Epithelial cell of prostate (primary cell): Measurements from ENCODE around the gene SMOC2.

Experiments
- DNase-seq: peaks from one replicate; pipeline ENCODE4 v3.0.0-alpha.2; 2011; ENCODE audit warnings: low read depth, low spot score
- H3K27ac ChIP-seq: fragments of 450-650 bp; 2 replicates; pipeline ENCODE4 v1.5.1; 2017; ENCODE audit warnings: mild to moderate bottlenecking

The SMOC2 gene

DNA sequence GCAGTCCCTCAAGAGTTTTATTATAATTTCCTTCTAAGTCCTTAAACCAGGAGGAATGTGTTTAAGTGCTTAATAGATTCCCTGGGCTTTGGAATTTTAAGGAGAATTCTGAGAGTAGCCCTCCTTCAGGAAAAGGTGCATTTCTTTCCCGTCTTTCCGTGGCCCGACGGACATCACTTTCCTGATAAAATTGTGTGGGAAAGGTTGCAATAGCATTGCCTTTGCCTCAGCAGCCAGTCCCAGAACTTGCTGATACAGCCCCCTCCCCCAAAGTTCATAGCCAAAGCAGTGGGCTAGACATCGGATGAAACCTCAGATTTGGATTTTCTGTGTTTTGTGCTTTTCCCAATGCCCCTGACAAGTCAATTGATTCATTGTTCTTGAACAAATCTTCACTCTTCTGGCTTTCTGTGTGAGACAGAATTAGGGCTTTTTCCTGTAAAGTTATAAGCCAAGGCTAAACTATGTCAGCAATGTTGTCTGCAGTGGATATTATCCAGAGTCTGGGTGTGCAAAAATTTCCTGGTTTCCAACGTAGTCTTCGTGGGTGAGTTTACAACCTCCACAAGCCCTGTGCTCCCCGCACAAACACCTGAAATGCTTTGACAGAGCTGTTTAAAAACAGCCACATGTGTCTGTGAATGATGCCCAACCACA, 1.1 kb upstream of the SMOC2 start:
- H3K27ac ChIP-seq, result no peak overlapping the region
- no peak for DNase-seq

DNA sequence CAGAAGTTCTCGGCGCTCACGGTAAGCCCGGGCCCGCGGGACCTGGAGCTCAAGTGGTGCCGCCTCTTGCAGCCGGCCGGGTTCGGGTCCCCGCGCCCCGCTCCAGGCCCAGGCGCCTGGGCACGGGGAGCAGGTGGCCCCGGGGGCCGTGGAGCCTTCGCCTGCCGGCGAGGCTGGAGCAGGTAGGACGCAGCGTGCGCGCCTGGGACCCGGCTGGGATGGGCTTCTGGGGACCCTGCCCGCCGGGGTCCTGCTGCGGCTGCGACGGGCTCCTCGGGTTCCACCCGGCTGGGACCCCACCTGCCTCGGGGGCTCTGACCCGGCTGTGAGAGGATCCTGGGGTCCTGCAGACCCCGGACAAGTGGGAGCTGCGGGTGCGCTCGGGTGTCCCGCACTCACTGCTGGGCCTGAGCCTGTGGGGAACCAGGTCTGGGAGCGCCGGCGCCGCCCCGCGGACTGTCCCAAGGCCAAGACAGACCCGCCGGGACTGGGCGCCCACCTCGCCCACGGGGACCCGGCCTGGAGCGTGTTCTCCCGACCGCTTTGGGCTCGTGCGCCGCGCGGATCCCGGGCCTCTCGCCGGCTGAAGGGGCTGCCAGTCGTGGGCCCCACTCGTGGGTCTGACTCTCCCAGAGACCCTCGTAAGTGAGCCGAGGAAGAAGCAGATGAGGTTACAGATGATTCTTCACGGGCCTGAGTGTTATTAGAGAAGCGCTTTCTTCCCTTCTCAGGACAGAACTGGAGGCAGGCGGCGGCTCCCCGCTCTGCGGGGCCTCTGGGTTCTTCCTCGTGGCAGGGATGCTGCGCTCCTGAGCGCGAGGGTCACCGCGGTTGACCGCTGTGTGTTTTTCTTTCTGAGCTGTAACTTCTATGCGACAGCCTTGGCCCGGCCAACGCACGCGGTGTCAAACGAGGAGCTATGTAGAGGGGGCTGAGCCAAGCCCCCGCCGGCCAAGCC, 729 bp downstream of the SMOC2 start:
- no peak overlapping the region for H3K27ac ChIP-seq

DNA sequence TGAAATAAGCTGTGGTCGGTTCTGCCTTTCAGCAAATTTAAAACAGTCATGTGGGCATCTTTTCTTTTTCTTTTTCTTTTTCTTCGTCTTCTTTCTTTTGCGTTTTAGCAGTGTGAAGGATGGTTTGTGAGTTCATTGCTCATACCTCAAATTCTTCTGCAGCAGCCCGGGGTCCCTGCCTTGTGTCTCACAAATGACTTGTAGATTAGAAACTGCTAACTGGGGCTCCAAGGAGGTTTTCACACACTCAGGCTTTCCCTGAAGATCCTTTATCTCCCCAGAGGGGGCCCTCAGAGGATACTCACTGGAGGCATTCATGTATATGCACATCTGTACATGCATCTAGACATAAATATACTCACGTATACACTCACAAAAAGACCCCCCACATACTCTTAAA, 1.7 kb downstream of the SMOC2 start:
- no peak overlapping the region for H3K27ac ChIP-seq
- DNase-seq, result no peak

More for the DNA sequence above, 729 bp downstream of the SMOC2 start:
- no peak for DNase-seq

DNA sequence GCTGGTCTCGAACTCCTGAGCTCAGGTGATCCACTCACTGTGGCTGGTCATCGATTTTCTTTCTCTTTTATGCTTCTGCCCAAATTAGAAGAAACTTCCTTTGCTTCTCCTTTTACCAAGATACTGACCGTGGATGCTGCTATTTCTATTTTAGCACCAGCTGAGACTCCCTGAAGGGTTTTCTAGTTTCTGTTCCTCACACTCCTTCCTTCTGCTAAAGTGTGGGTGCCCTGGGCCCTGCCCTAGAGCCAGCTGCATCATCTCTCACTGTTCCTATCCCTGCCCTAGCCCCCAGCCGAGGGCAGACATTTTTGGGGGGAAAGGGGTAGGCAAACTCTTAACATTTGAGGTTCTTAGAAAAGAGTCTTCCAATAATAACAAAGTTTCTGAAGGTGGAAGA, 6.3 kb downstream of the SMOC2 start:
- no peak overlapping the region for H3K27ac ChIP-seq

DNA sequence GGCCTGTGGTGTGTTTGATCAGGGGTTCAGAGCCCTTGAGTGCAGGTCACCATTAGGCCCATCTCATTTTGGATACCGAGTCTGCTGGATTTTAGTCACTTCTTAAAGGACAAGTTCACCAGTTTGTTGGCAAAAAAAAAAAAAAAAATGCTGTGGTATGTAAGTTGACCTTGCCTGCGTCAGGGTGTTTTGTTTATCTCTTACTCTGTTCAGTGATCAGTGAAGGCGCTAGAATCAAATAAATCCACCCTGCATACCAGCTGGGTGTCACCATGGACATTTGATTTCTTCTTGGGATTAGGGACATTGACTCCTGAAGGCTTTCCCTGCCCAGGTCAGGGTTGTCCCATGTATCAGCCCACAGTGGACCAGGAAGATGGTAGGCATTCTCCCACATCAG, 6.7 kb downstream of the SMOC2 start:
- H3K27ac ChIP-seq, result no peak overlapping the region

More for the DNA sequence above, 6.3 kb downstream of the SMOC2 start:
- DNase-seq, result no peak

DNA sequence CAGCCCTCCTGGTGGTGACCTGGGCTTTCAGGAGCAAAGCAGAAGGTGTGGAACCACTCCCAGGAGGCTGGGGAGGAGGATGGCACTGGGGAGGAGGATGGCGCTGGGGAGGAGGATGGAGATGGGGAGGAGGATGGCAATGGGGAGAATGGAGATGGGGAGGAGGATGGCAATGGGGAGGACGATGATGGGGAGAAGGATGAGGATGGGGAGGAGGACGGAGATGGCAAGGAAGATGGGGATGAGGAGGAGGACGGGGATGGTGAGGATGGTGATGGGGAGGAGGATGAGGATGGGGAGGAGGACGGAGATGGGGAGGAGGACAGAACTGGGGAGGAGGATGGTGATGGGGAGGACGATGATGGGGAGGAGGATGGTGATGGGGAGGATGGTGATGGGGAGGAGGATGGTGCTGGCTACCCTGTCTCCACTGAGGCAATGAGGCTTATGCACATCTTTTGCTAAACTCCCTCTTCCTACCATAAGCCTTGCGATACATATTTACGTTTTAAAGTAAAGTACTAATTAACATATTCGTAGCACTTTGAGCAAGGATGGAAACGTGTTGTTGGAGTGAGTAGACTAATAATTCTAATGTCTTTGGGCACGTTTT, 7.4 kb downstream of the SMOC2 start:
- no peak overlapping the region for H3K27ac ChIP-seq
- no peak for DNase-seq

More for the DNA sequence above, 6.7 kb downstream of the SMOC2 start:
- DNase-seq, result no peak

DNA sequence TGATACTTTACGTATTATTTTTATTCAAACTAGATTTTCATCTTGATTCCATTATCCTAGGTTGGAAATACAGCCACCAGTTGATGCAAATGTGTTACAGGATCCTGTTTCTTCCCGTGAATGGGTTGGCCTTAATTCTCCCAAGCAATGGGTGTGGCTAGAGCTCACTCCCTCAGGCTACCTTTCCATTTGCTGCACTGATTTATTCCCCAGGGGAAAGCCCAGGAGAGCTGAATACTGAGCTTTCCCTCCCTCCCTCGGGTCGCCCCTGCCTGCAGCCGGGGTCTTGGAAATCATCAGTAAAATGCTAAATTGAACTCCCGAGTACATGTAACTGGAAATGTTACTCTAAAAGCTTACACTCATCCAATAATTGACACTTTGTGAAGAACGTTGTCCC, 9.9 kb downstream of the SMOC2 start:
- no peak overlapping the region for H3K27ac ChIP-seq
- DNase-seq, result no peak

DNA sequence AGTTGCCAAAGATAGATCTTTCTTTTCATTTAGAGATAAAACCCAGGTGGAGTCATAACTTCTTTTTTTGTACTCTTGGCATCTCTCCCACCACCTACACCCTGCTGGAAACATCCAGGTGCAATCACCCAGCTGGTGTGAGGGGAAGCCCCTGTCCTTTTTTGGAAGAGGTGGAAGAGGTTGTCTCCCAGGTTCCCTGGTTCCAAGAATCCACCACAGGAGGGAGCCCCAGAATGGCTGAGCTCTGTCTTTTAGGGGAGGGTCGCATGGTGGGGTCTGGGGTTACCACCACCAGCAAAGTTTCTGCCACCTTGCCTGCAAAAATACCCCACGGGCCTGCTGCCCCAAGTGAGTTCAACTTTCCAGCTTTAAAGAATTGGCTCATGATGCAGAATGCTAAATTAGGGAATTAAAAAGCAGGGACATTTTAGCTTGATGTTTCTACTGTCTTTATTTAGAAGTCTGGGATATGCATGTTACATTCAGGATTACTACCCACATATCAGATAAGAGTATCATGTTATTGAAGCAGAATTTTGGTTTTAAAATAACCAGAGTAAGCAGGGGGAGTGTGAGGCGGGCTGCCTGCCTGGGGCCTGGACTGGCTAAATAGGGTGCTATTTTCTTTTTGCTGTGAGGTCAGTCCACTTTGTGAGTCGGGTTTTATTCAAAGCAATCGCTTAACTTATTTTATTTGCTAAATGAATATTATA, 11.0 kb downstream of the SMOC2 start:
- no peak for DNase-seq
- no peak overlapping the region for H3K27ac ChIP-seq

DNA sequence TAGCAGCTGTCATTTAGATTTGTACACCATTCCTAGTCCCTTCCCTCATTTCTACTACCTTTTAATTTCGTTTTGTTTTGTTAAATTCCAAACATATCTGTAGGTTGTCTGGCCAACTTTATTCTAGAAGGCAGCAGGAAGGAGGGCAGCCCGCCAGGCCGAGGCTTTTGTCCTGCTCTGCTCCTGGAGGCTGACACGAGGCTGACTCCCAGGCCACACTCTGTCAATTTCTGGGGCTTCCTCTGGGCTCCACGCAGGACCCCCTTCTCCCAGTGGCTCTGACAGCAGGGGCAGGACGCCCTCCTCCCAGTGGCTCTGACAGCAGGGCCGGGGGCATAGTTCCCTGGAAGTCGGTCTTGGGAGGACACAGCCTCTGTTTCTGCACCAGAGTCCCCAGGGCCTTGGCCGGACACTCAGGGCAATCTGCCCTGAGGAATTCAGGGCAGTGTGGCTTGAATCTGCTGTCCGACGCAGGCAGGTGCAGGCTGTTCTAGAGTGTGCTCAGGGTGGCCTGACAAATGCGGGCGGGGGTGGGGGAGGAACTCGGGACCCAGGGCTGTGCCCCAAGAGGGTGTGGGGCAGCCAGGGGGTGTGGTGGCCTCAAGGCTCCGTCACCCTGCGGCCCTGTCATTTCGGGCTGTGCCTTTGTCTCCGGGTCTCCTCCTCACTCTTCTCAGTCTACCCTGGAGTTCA, 11.8 kb downstream of the SMOC2 start:
- H3K27ac ChIP-seq, result no peak overlapping the region
- no peak for DNase-seq

DNA sequence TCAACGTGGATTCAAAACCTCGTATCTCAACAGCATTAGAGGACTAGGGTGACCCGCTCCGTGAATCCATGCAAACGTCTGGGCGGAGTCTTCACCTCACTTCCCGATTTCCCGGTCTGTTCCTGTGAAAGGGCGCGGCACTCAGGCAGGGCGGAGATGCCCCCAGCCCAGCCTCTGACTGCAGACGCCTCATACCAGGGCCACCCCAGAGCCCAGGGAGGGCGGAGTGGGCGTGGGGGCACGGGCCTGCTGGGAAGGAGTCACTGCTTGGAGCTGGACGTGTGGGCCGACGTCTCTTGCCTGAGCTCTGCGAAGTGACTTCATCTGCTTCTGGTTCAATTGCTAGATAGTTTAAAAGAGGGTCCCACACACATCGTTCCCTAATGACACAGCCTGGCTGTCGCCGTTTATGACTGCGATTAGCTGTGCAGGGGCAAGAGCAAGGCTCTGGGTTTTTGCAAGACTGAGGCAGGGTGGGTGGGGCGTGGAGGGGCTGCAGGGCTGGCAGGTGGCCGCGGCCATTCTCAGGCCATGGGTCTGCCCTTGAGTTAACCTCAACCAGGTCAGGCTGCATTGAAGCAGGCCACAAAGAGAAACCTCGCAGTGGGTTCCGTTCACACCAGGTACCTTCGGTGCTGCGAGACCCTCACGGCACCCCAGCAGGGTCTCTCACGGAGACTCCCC, 15.0 kb downstream of the SMOC2 start:
- no peak overlapping the region for H3K27ac ChIP-seq
- DNase-seq, result no peak

DNA sequence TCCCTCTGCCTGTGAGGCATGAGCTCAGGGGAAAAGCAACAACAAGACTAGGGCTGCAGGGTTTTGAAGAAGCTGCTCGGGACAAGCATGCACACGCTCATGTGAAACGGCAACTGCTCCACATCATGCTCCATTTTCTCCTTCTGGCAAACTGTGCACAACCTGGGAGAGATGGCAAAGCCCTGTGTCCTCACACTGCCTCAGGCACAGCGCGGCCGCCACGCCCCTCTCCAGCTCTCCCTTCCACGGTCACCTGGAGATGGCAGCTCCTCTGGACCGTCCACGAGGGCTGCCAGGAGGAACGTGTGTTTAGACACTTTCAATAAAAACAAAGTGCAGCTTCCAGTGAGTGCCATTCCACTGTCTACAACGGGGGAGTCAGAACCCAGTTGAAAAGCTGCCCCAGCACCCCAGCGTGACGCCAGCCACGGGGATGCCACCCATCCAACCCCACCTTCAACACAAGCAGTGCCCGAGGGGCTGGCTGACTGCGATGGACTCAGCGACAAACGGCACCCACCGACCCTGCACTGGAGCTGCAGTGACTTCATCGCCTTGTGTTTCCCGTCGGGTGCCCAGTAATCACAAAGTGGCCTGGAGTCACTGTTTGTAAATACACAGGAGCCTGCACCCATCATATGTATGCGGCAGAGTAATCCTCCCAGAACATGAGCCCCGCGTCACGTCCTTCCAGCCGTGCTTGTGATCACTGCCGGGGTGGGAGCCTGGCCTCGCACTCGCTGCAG, 16.1 kb downstream of the SMOC2 start:
- DNase-seq, result no peak
- H3K27ac ChIP-seq, result no peak overlapping the region

DNA sequence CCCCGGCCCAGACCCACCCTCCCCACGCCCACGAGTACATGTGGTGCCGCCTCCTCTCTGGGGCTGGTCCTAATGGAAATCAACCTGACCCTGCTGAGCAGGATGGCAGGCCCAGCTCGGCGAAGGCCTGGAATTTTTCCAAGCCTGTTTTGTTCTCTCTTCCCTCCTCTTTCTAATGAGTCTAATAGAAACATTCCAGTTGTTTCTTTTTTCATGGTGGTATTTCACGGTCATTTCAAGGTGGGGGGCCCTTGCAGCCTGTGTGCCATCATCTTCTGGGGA, 16.6 kb downstream of the SMOC2 start:
- DNase-seq, result no peak
- no peak overlapping the region for H3K27ac ChIP-seq

DNA sequence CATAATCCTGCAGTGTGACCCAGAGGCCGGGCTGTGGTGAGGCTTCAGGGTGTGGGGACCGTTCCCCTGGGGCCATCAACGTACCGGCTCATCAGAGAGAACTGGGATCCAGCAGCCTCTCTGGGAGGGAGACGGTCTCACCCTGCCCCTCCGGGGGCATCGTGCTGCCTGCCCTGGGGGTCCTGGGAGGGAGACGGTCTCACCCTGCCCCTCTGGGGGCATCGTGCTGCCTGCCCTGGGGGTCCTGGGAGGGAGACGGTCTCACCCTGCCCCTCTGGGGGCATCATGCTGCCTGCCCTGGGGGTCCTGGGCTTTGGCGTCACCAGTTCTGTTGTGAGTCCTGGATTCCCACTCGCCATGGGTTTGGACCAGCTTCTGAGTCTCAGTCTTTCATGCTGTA, 17.1 kb downstream of the SMOC2 start:
- no peak overlapping the region for H3K27ac ChIP-seq
- DNase-seq, result no peak

DNA sequence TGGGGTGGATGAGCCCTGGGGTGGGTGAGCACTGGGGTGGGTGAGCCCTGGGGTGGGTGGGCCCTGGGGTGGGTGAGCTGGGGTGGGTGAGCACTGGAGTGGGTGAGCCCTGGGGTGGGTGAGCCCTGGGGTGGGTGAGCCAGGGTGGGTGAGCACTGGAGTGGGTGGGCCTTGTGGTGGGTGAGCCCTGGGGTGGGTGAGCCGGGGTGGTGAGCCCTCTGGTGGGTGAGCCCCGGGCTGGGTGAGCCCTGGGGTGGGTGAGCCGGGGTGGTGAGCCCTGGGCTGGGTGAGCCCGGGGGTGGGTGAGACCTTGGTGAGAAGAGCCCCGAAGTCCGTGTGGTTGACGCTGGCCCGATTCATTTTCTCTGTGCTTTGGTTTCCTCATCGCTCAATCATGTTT, 18.6 kb downstream of the SMOC2 start:
- H3K27ac ChIP-seq, result no peak overlapping the region
- DNase-seq, result no peak

DNA sequence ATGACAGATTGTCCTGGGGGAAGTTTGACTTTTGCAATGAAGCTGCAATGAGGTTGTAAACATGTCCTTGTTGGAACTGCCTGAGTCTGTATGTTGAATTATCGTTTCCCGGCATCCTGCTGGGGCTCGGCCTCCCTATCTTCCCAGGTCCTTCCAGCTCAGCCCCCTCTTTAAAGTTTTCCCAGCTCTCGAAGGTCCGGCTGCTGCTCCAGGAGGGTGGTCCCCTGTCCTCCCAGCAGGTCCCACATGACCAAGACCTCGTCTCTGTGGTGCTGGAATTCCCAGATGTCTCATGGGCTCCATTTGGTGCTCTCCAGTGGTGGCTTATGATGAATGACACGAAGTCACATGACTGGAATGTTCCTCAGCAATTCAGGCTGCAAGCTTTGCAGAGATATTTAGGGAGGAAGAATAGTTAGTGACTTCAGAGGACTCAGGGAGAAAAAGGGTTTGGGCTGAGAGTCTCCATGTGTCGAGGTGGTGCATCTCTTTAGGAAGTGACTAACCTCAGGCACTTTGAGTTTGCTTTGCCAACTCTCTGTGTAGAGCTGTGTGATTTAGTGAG, 21.4 kb downstream of the SMOC2 start:
- H3K27ac ChIP-seq, result no peak overlapping the region
- DNase-seq, result no peak

DNA sequence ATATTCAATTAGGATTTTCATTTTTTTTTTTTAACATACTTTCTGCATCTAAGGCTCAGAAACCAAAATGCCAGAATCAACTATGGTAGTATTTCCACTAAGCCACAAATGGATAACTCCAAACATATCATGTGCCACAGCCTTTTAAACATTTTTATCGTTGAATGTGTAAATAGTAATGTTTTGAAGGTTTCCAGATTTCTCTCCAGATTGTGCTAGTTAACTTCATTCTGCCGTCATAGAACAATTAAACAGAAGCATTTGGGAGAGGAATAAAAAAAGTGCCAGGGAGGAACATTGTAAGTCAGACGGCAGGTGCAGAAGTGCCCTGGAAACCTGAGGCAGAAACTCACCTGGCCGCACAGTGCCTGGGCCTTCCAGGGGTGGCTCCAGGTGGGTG, 23.6 kb downstream of the SMOC2 start:
- no peak for DNase-seq

DNA sequence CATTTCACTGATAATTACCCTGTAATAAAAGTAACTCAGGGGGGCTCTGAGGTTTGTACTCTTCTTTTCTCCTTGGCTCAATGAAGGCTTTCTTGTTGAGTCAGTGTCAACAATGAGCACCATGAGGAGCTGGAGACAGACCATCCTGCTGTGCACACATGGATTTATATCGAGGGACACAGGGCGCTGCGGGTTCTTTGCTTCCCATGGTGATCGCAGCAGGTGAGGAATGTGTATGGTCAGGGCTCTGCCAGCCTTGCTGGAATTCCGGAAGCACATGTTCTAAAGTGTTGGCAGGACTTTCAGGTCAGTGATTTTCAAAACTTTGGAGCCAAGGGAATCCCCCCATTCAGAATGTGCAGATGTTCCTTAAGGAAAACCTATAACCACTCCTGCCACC, 27.1 kb downstream of the SMOC2 start:
- H3K27ac ChIP-seq, result no peak overlapping the region
- DNase-seq, result no peak

More for the DNA sequence above, 23.6 kb downstream of the SMOC2 start:
- H3K27ac ChIP-seq, result no peak overlapping the region

DNA sequence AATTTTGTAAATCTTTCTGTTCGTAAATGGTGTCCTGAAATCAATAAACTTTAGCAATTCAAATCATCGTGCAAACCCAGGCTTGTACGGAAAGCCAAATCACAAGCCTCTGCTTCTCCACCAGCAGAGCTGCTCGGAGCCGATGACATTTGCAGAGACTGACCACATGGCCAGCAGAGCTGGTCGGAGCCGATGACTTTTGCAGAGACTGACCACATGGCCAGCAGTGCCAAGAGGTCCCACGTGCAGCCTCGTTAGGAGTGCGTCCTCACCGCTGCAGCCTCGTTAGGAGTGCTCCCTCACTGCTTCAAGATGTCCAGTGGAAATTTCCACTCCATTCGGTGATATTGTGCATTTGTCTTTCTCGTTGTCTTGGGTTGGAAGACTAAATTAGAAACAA, 28.5 kb downstream of the SMOC2 start:
- no peak for DNase-seq

DNA sequence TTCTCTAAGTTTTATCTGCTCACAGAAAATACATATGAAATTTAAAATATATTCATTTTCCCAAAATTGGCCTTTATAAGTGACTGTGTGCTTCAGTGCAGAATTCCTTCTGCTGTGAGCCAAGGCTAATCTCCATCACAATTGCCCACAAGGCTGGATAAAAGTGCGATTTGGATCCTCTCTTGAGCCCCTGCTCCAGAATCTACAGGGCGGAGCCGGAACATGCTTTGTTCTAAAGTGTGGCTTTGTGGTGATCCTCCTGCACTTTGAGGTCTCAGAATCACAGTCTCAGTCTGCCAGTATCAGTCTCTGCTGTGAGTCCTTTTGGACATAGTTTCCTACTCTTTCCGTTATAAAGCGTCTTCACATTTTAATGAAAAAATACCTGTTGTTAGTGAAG, 28.9 kb downstream of the SMOC2 start:
- DNase-seq, result no peak
- no peak overlapping the region for H3K27ac ChIP-seq

More for the DNA sequence above, 28.5 kb downstream of the SMOC2 start:
- H3K27ac ChIP-seq, result no peak overlapping the region
